PFSK-1 (cell line): ENCODE measurements around the gene MCFD2.

ENCODE experiments used
- FOXP2 ChIP-seq: optimal IDR thresholded peaks from 2 replicates; pipeline ENCODE3; 2011; ENCODE audit warnings: borderline replicate concordance, control low read depth, inconsistent platforms; ENCODE audit not compliant: insufficient read depth; ENCODE audit errors: extremely low read length, extremely low read depth
- POLR2AphosphoS5 ChIP-seq: IDR thresholded peaks from 2 replicates; pipeline ENCODE4 v1.6.1; 2012; ENCODE audit warnings: low read depth, mild to moderate bottlenecking, control low read depth, low read length, moderate library complexity
- REST ChIP-seq, 2 experiments: IDR thresholded peaks; 2 replicates each; pipeline versions ENCODE4 v1.6.1 to v1.8.0; 2011 to 2012; ENCODE audit warnings: low read depth in 2 of 2, low read length in 2 of 2, control low read depth in 1 of 2, inconsistent platforms in 1 of 2, mild to moderate bottlenecking in 1 of 2, moderate library complexity in 1 of 2; ENCODE audit not compliant: insufficient read depth in 1 of 2
- SIN3A ChIP-seq: IDR thresholded peaks from 2 replicates; pipeline ENCODE4 v1.6.1; 2012; ENCODE audit warnings: mild to moderate bottlenecking, low read length, moderate library complexity, borderline replicate concordance; ENCODE audit not compliant: insufficient read depth
- TAF1 ChIP-seq: IDR thresholded peaks from 2 replicates; pipeline ENCODE4 v1.6.1; 2012; ENCODE audit warnings: low read length, control low read depth, borderline replicate concordance; ENCODE audit not compliant: insufficient read depth

Gene MCFD2

DNA sequence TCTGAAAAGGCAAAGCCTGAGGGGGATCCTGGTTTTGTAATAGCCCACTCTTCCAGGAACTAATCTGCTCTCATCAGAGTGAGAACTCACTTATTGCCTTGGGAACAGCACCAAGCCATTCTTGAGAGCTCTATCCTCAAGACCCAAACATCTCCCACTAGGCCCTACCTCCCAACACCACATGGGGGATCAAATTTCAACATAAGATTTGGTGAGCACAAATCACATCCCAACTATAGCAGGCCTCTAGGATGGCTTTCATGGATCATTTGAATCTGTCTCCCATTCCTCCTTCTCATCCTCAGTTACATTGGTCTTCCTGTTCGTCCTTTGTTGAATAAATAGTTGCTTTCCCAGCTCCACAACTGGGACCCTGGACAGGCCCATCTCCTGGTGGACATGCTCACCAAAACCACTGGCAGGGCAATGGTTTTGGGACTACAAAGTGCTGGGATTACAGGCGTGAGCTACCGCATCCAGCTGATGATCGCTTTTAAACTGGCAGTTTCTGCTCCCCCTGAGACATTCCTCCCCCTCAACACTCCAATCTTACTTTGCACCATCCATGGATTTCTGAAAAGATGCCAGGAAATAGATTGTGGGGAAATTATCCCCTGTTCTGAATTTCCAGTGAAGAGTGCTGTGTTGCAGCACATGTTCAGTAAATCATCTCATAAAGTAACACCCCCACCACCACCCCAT, 42.6 kb downstream of the MCFD2 start:
- TF ChIP-seq REST (IDR thresholded peaks at IDR 0.05; ENCODE audit: insufficient read depth in 1 of 2, low read depth in 2 of 2, low read length in 2 of 2) (no peak), TAF1 (no peak), FOXP2 (no peak), POLR2AphosphoS5 (no peak), SIN3A (no peak)

DNA sequence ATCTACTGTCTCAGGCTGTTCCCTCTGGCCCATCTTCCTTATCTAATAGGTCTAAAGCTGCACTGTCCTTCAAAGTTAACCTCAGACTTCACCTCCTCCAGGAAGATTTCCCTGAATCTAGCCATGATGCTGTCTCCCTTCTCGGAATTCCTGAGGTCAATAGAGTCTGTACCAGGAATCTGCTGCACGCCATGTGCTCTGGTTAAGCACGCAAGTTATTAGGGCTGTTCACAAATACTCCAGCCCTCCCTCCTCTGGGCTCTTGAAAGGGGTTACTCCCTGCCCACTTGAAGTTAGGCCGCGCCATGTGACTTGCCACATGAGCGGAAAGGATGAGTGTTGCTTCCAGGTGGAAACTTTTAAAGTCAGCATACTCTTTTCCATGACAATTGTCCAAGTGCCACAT, 43.6 kb downstream of the MCFD2 start:
- no peak for TF ChIP-seq TAF1
- TF ChIP-seq POLR2AphosphoS5: no peak
- TF ChIP-seq FOXP2: no peak
- no peak for TF ChIP-seq SIN3A
- no peak for TF ChIP-seq REST (IDR thresholded peaks at IDR 0.05; ENCODE audit: insufficient read depth in 1 of 2, low read depth in 2 of 2, low read length in 2 of 2)

GRCh38 chr2:46870051-46870839, 45.4 kb downstream of the MCFD2 start:
- TF ChIP-seq FOXP2: no peak
- no peak for TF ChIP-seq TAF1
- no peak for TF ChIP-seq REST (IDR thresholded peaks at IDR 0.05; ENCODE audit: insufficient read depth in 1 of 2, low read depth in 2 of 2, low read length in 2 of 2)

- no peak for TF ChIP-seq POLR2AphosphoS5
- no peak for TF ChIP-seq REST (IDR thresholded peaks at IDR 0.05; ENCODE audit: insufficient read depth in 1 of 2, low read depth in 2 of 2, low read length in 2 of 2)
- no peak for TF ChIP-seq TAF1
- no peak for TF ChIP-seq FOXP2
- no peak for TF ChIP-seq SIN3A
Measured at GRCh38 chr2:46869621-46870020, 46.0 kb downstream of the MCFD2 start.
